Lower leg skin (tissue), 4 donors: ENCODE data around the gene PANK4. TPM values are rescaled to one million over a fixed set of nuclear protein-coding genes. Genes with fewer than 3 reads are reported as not detected.

Experiments used
- DNase-seq, 2 donors: peaks; one replicate each; pipeline ENCODE4 v3.0.0-alpha.2; 2019; ENCODE audit warnings: low spot score in 2 of 2
- H3K4me3 ChIP-seq: fragments of 200-600 bp; sonication (generic); 2 replicates; pipeline ENCODE4 v1.5.1; 2017; ENCODE audit warnings: mild to moderate bottlenecking, low read depth; ENCODE audit not compliant: poor library complexity, severe bottlenecking
- POLR2A ChIP-seq, 2 donors: fragments of 450-650 bp; IDR thresholded peaks; one replicate each; pipeline ENCODE4 v1.6.1; 2016 to 2017; ENCODE audit warnings: antibody characterized with exemption in 2 of 2, mild to moderate bottlenecking in 1 of 2, moderate library complexity in 1 of 2
- WGBS, 2 donors: methylation state at CpG; one replicate each; pipeline ENCODE4 v1.1.5; 2018; 5-methylcytosine and 5-hydroxymethylcytosine counted together
- intact Hi-C: fragments of 100-400 bp; cut with DNase I; formaldehyde crosslinking; loops from one replicate; pipeline ENCODE4 v1.15.0; 2023; ENCODE audit warnings: low total_unique reads
- total RNA-seq, 4 donors: library from RNA; depleted of rRNA; stranded (reverse); fragments of >200 nt; gene quantifications; one replicate each; pipeline ENCODE4 v1.1.0, GENCODE V29; 2016
- TF ChIP-seq, protein P1 (sequence below), 3 donors: fragments of 450-650 bp; IDR thresholded peaks; one replicate each; pipeline ENCODE4 v1.5.1; 2016; ENCODE audit warnings: antibody characterized with exemption in 3 of 3, mild to moderate bottlenecking in 3 of 3, moderate library complexity in 2 of 3

The PANK4 gene
- total RNA-seq, 4 donors from 2014 or later: 26.8 to 34.7 (median 32.5) TPM

- DNase-seq: no peak
- H3K4me3 ChIP-seq: no peak overlapping the region
- intact Hi-C loops: no loop called here
- 17 to 26% methylated on average over 15 to 23 of the region's 39 CpGs for WGBS, 2 donors
- TF ChIP-seq POLR2A (IDR thresholded peaks at IDR 0.05): no peak
- TF ChIP-seq, protein P1, sequence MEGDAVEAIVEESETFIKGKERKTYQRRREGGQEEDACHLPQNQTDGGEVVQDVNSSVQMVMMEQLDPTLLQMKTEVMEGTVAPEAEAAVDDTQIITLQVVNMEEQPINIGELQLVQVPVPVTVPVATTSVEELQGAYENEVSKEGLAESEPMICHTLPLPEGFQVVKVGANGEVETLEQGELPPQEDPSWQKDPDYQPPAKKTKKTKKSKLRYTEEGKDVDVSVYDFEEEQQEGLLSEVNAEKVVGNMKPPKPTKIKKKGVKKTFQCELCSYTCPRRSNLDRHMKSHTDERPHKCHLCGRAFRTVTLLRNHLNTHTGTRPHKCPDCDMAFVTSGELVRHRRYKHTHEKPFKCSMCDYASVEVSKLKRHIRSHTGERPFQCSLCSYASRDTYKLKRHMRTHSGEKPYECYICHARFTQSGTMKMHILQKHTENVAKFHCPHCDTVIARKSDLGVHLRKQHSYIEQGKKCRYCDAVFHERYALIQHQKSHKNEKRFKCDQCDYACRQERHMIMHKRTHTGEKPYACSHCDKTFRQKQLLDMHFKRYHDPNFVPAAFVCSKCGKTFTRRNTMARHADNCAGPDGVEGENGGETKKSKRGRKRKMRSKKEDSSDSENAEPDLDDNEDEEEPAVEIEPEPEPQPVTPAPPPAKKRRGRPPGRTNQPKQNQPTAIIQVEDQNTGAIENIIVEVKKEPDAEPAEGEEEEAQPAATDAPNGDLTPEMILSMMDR (IDR thresholded peaks at IDR 0.05): no peak
Measured at GRCh38 chr1:2540816-2541492, 14.6 kb upstream of the PANK4 start.

GRCh38 chr1:2539312-2539907, 13.0 kb upstream of the PANK4 start:
- intact Hi-C loops: no loop called here
- no peak overlapping the region for H3K4me3 ChIP-seq
- DNase-seq: no peak
- WGBS, 2 donors: 85 to 88% methylated on average over 8 to 12 of the region's 12 CpGs
- TF ChIP-seq, protein P1 (IDR thresholded peaks at IDR 0.05): no peak
- no peak for TF ChIP-seq POLR2A (IDR thresholded peaks at IDR 0.05)

- intact Hi-C loops: no loop called here
- no peak overlapping the region for H3K4me3 ChIP-seq
- 93 to 94% methylated on average over 6 to 8 of the region's 8 CpGs for WGBS, 2 donors
- TF ChIP-seq, protein P1 (IDR thresholded peaks at IDR 0.05): no peak
- no peak for TF ChIP-seq POLR2A (IDR thresholded peaks at IDR 0.05)
- DNase-seq: no peak
Measured at GRCh38 chr1:2538872-2539271, 12.5 kb upstream of the PANK4 start.

DNA sequence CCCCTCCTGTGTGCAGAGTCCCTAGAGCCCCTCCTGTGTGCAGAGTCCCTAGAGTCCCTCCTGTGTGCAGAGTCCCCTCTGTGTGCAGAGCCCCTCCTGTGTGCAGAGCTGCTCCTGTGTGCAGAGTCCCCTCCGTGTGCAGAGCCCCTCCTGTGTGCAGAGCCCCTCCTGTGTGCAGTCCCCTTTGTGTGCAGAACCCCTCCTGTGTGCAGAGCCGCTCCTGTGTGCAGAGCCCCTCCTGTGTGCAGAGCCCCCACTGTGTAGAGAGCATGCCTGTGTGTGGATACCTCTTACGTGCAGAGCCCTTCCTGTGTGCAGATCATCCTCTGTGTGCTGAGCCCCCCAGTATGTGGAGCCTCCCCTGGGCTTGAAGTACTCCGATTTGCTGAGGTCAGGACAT, 12.0 kb upstream of the PANK4 start:
- no peak overlapping the region for H3K4me3 ChIP-seq
- no peak for DNase-seq
- TF ChIP-seq, protein P1 (IDR thresholded peaks at IDR 0.05): no peak
- TF ChIP-seq POLR2A (IDR thresholded peaks at IDR 0.05): no peak
- intact Hi-C loops: no loop called here
- 81 to 88% methylated on average over 2 to 4 of the region's 4 CpGs for WGBS, 2 donors

- DNase-seq: no peak
- TF ChIP-seq POLR2A (IDR thresholded peaks at IDR 0.05): no peak
- TF ChIP-seq, protein P1 (IDR thresholded peaks at IDR 0.05): no peak
- no peak overlapping the region for H3K4me3 ChIP-seq
- 62 to 82% methylated on average over 4 to 9 of the region's 9 CpGs for WGBS, 2 donors
- intact Hi-C loops: no loop called here
Measured at GRCh38 chr1:2537784-2538115, 11.4 kb upstream of the PANK4 start.
